HEK293 (cell line): Measurements from ENCODE around the gene PKP4.

ENCODE experiments used
- CTCF ChIA-PET: fragments of 350-600 bp; formaldehyde crosslinking; extraction: SDS; loops from one replicate; lab custom pipeline; 2021; ENCODE audit warnings: antibody characterized with exemption; lab: Yijun Ruan, JAX
- POLR2A ChIA-PET: fragments of 300-600 bp; formaldehyde crosslinking; extraction: SDS; loops from one replicate; lab custom pipeline; 2020; ENCODE audit warnings: antibody characterized with exemption, inconsistent platforms; lab: Yijun Ruan, JAX
- H3K27ac ChIP-seq: fragments of 200-500 bp; sonication (Bioruptor generic); 2 replicates; pipeline ENCODE4 v1.5.1; 2014; ENCODE audit warnings: low read depth, low read length, control low read depth, inconsistent platforms; ENCODE audit errors: extremely low read depth
- H3K36me3 ChIP-seq, 2 experiments: fragments of 200-500 bp in 1 of 2; sonication (Bioruptor generic) in 1 of 2; 1 replicate in 1 of 2; 2 replicates in 1 of 2; pipeline ENCODE4 v1.5.1; 2014 to 2017; ENCODE audit warnings: inconsistent platforms in 2 of 2, low read length in 2 of 2; ENCODE audit not compliant: control insufficient read depth in 2 of 2, insufficient read depth in 1 of 2
- H3K4me1 ChIP-seq: fragments of 200-500 bp; sonication (Bioruptor generic); 2 replicates; pipeline ENCODE4 v1.5.1; 2014; ENCODE audit warnings: mild to moderate bottlenecking, low read length, inconsistent platforms; ENCODE audit not compliant: control insufficient read depth, insufficient read depth
- H3K4me3 ChIP-seq: 2 replicates; pipeline ENCODE4 v1.5.1; 2011; ENCODE audit warnings: low read depth, mild to moderate bottlenecking, control low read depth, low read length, moderate library complexity
- H3K9me3 ChIP-seq: fragments of 200-500 bp; sonication (Bioruptor generic); 2 replicates; pipeline ENCODE4 v1.5.1; 2014; ENCODE audit warnings: low read depth, low read length, inconsistent platforms; ENCODE audit not compliant: control insufficient read depth, insufficient read depth
- ELK4 ChIP-seq: IDR thresholded peaks from 2 replicates; pipeline ENCODE4 v1.6.1; 2011; ENCODE audit warnings: mild to moderate bottlenecking, low read depth, low read length, borderline replicate concordance
- GLIS2 ChIP-seq: fragments of 450-650 bp; formaldehyde crosslinking; IDR thresholded peaks from 2 replicates; pipeline ENCODE4 v1.5.1; 2016; ENCODE audit warnings: missing biosample characterization, missing genetic modification characterization
- HOXC10 ChIP-seq: sonication (generic); formaldehyde crosslinking; IDR thresholded peaks from 2 replicates; pipeline ENCODE4 v1.8.1; 2023; ENCODE audit warnings: mild to moderate bottlenecking, missing genetic modification reagents
- KLF16 ChIP-seq: fragments of 450-650 bp; formaldehyde crosslinking; IDR thresholded peaks from 2 replicates; pipeline ENCODE4 v1.5.1; 2017; ENCODE audit warnings: missing biosample characterization, missing genetic modification characterization
- SALL2 ChIP-seq: fragments of 450-650 bp; formaldehyde crosslinking; IDR thresholded peaks from 2 replicates; pipeline ENCODE4 v1.5.0; 2017; ENCODE audit warnings: missing biosample characterization, mild to moderate bottlenecking, missing genetic modification characterization, borderline replicate concordance
- ZBTB6 ChIP-seq: fragments of 450-650 bp; formaldehyde crosslinking; IDR thresholded peaks from 2 replicates; pipeline ENCODE4 v1.5.1; 2017; ENCODE audit warnings: missing biosample characterization, missing genetic modification characterization
- ZNF121 ChIP-seq: fragments of 450-650 bp; formaldehyde crosslinking; IDR thresholded peaks from 2 replicates; pipeline ENCODE4 v1.5.1; 2016; ENCODE audit warnings: missing biosample characterization, missing genetic modification characterization
- ZNF146 ChIP-seq: fragments of 450-650 bp; formaldehyde crosslinking; IDR thresholded peaks from 2 replicates; pipeline ENCODE4 v1.5.1; 2016; ENCODE audit warnings: missing biosample characterization, missing genetic modification characterization
- ZNF157 ChIP-seq: fragments of 450-650 bp; formaldehyde crosslinking; IDR thresholded peaks from 2 replicates; pipeline ENCODE4 v1.5.1; 2016; ENCODE audit warnings: missing biosample characterization, missing genetic modification characterization
- ZNF169 ChIP-seq: fragments of 450-650 bp; formaldehyde crosslinking; IDR thresholded peaks from 2 replicates; pipeline ENCODE4 v1.5.1; 2016; ENCODE audit warnings: missing biosample characterization, missing genetic modification characterization
- ZNF184 ChIP-seq: fragments of 450-650 bp; IDR thresholded peaks from 2 replicates; pipeline ENCODE4 v1.5.1; 2018; ENCODE audit warnings: missing biosample characterization, mild to moderate bottlenecking, missing genetic modification characterization
- ZNF223 ChIP-seq: fragments of 450-650 bp; formaldehyde crosslinking; IDR thresholded peaks from 2 replicates; pipeline ENCODE4 v1.5.1; 2016; ENCODE audit warnings: missing biosample characterization, missing genetic modification characterization
- ZNF302 ChIP-seq: fragments of 450-650 bp; formaldehyde crosslinking; IDR thresholded peaks from 2 replicates; pipeline ENCODE4 v1.5.1; 2016; ENCODE audit warnings: missing biosample characterization, missing genetic modification characterization, low read depth
- ZNF473 ChIP-seq: fragments of 450-650 bp; formaldehyde crosslinking; IDR thresholded peaks from 2 replicates; pipeline ENCODE4 v1.5.1; 2017; ENCODE audit warnings: missing biosample characterization, missing genetic modification characterization
- ZNF549 ChIP-seq: fragments of 450-650 bp; IDR thresholded peaks from 2 replicates; pipeline ENCODE4 v1.5.1; 2018; ENCODE audit warnings: missing biosample characterization, missing genetic modification characterization, mild to moderate bottlenecking, inconsistent platforms, moderate library complexity
- ZNF585B ChIP-seq: fragments of 450-650 bp; formaldehyde crosslinking; IDR thresholded peaks from 2 replicates; pipeline ENCODE4 v1.5.1; 2016; ENCODE audit warnings: missing biosample characterization, missing genetic modification characterization
- ZNF624 ChIP-seq: fragments of 450-650 bp; formaldehyde crosslinking; IDR thresholded peaks from 2 replicates; pipeline ENCODE4 v1.5.1; 2017; ENCODE audit warnings: missing biosample characterization, missing genetic modification characterization
- ZNF768 ChIP-seq: fragments of 450-650 bp; formaldehyde crosslinking; IDR thresholded peaks from 2 replicates; pipeline ENCODE4 v1.5.1; 2018; ENCODE audit warnings: missing biosample characterization, mild to moderate bottlenecking, missing genetic modification characterization
- ZNF776 ChIP-seq: fragments of 450-650 bp; formaldehyde crosslinking; IDR thresholded peaks from 2 replicates; pipeline ENCODE4 v1.5.0; 2017; ENCODE audit warnings: missing biosample characterization, missing genetic modification characterization, borderline replicate concordance
- ZNF785 ChIP-seq: fragments of 450-650 bp; formaldehyde crosslinking; IDR thresholded peaks from 2 replicates; pipeline ENCODE4 v1.5.1; 2016; ENCODE audit warnings: missing biosample characterization, missing genetic modification characterization
- ZNF830 ChIP-seq: fragments of 450-650 bp; IDR thresholded peaks from 2 replicates; pipeline ENCODE4 v1.5.0; 2018; ENCODE audit warnings: missing biosample characterization, missing genetic modification characterization, low read depth, mild to moderate bottlenecking, moderate library complexity
- TF ChIP-seq, protein P1 (sequence below): fragments of 450-650 bp; formaldehyde crosslinking; IDR thresholded peaks from 2 replicates; pipeline ENCODE4 v1.5.1; 2016; ENCODE audit warnings: missing biosample characterization, missing genetic modification characterization
- TF ChIP-seq, protein P2 (sequence below): fragments of 450-650 bp; formaldehyde crosslinking; IDR thresholded peaks from 2 replicates; pipeline ENCODE4 v1.5.1; 2016; ENCODE audit warnings: missing biosample characterization, missing genetic modification characterization

PKP4 gene

DNA sequence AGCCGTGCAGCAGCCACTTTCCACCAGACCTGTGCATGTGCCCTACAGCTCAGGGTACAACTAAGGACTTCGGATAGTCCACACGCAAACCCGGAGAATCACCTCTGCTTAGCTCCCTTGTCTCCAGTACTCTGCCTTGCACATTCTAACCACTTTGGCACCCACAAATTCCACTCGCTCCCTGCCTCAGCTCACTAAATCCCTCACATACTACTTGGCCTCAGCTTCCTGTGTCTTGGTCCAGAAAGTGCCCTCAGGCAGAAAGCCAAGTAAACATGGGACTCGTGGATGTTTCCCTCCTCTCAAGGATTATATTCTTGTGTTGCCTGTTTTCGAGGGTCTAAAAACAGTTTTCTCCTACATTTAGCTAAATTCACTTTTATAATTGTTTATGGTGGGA is 180.6 kb downstream of the PKP4 start (continued):
- no peak for TF ChIP-seq ZNF302 (tag by site-specific recombination)
- TF ChIP-seq ZNF785 (tag by site-specific recombination) = no peak
- TF ChIP-seq ZNF223 (tag by site-specific recombination) = no peak
- no peak for TF ChIP-seq GLIS2 (tag by site-specific recombination)
- TF ChIP-seq ZNF184 (tag by site-specific recombination) = no peak
- no peak for TF ChIP-seq ZNF585B
- no peak for TF ChIP-seq ZNF549 (tag by site-specific recombination)
- no peak for TF ChIP-seq ZNF776 (tag by site-specific recombination)
- TF ChIP-seq HOXC10 (CRISPR knock-in tag) = no peak
- no peak for TF ChIP-seq ELK4

GRCh38 chr2:158644139-158644538 is 187.4 kb downstream of the PKP4 start:
- TF ChIP-seq ZNF302 (tag by site-specific recombination) = no peak
- TF ChIP-seq, protein P1, sequence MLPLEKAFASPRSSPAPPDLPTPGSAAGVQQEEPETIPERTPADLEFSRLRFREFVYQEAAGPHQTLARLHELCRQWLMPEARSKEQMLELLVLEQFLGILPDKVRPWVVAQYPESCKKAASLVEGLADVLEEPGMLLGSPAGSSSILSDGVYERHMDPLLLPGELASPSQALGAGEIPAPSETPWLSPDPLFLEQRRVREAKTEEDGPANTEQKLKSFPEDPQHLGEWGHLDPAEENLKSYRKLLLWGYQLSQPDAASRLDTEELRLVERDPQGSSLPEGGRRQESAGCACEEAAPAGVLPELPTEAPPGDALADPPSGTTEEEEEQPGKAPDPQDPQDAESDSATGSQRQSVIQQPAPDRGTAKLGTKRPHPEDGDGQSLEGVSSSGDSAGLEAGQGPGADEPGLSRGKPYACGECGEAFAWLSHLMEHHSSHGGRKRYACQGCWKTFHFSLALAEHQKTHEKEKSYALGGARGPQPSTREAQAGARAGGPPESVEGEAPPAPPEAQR (tag by site-specific recombination) = no peak
- TF ChIP-seq KLF16 (tag by site-specific recombination) = no peak
- no peak for TF ChIP-seq ZNF768
- TF ChIP-seq ZNF157 = no peak
- TF ChIP-seq ZNF473 = no peak
- TF ChIP-seq ZNF624 = no peak
- TF ChIP-seq ZBTB6 = no peak
- TF ChIP-seq ZNF830 (tag by site-specific recombination) = no peak
- no peak for TF ChIP-seq ZNF169 (tag by site-specific recombination)
- no peak for TF ChIP-seq SALL2 (tag by site-specific recombination)
- TF ChIP-seq, protein P2, sequence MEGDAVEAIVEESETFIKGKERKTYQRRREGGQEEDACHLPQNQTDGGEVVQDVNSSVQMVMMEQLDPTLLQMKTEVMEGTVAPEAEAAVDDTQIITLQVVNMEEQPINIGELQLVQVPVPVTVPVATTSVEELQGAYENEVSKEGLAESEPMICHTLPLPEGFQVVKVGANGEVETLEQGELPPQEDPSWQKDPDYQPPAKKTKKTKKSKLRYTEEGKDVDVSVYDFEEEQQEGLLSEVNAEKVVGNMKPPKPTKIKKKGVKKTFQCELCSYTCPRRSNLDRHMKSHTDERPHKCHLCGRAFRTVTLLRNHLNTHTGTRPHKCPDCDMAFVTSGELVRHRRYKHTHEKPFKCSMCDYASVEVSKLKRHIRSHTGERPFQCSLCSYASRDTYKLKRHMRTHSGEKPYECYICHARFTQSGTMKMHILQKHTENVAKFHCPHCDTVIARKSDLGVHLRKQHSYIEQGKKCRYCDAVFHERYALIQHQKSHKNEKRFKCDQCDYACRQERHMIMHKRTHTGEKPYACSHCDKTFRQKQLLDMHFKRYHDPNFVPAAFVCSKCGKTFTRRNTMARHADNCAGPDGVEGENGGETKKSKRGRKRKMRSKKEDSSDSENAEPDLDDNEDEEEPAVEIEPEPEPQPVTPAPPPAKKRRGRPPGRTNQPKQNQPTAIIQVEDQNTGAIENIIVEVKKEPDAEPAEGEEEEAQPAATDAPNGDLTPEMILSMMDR = no peak
- no peaks in the 10 kb centered on the region for H3K9me3 ChIP-seq
- no peak overlapping the region for H3K27ac ChIP-seq
- H3K4me1 ChIP-seq = no peaks in the 10 kb centered on the region
- CTCF ChIA-PET = interaction anchor here (0.9 kb wide), 1 partner anchor 111 kb away, joined by 3 read pairs; no protein-coding TSS in a partner anchor
- peaks cover 0 to 32% of the 10 kb centered on the region in 2 experiments; a peak in 2 of 3 replicates for H3K36me3 ChIP-seq
- POLR2A ChIA-PET = no interaction called here
- H3K4me3 ChIP-seq = no peak overlapping the region

DNA sequence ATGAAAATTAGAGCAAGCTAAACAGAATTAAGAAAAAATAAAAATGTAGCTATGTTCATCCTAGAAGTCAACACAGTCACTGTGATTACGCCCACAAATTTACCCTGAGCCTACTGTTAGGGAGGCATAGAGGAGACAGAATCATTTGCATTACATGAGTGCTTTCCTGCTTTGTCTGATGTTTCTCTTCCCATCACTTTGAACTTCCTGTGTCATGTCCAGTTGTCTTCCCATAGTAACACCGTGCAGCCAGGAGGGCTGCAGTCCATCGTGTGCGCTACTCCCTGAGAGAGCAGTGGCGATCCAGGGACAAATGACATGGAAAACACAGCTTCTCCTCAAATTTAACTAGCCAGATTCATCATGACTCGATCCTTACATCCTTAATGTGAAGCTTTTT is 188.5 kb downstream of the PKP4 start:
- no peak overlapping the region for H3K4me3 ChIP-seq
- CTCF ChIA-PET = interaction anchor here (0.9 kb wide), 1 partner anchor 109 kb away, joined by 3 read pairs; no protein-coding TSS in a partner anchor
- no peak for TF ChIP-seq ZNF121 (tag by site-specific recombination)
- TF ChIP-seq ZNF146 (tag by site-specific recombination) = no peak
- POLR2A ChIA-PET = no interaction called here
- H3K36me3 ChIP-seq = peaks cover 0 to 27% of the 10 kb centered on the region in 2 experiments; a peak in 2 of 3 replicates
- no peaks in the 10 kb centered on the region for H3K9me3 ChIP-seq
- no peaks in the 10 kb centered on the region for H3K4me1 ChIP-seq
- H3K27ac ChIP-seq = no peak overlapping the region
